Liver (tissue), 9 donors: ENCODE measurements around the gene SELENOH. TPM values are rescaled to one million over a fixed set of nuclear protein-coding genes. Genes with fewer than 3 reads are reported as not detected.

Source experiments
- DNase-seq: peaks from one replicate; pipeline ENCODE4 v3.0.0-alpha.2; 2017; ENCODE audit warnings: low spot score
- H3K27ac ChIP-seq, 2 donors: one replicate each; pipeline ENCODE4 v1.7.0; 2013; ENCODE audit warnings: inconsistent platforms in 2 of 2, low read length in 2 of 2, control low read depth in 1 of 2, low read depth in 1 of 2, mild to moderate bottlenecking in 1 of 2
- H3K27me3 ChIP-seq, 4 donors: one replicate each; pipeline versions ENCODE4 v1.6.1 to v1.7.0; 2013; ENCODE audit warnings: low read length in 3 of 4, inconsistent platforms in 1 of 4, mild to moderate bottlenecking in 1 of 4, moderate library complexity in 1 of 4; ENCODE audit not compliant: control insufficient read depth in 4 of 4, insufficient read depth in 4 of 4
- H3K36me3 ChIP-seq, 4 donors: one replicate each; pipeline versions ENCODE4 v1.6.1 to v1.7.0; 2013; ENCODE audit warnings: low read length in 3 of 4, mild to moderate bottlenecking in 3 of 4, low read depth in 1 of 4, moderate library complexity in 1 of 4; ENCODE audit not compliant: control insufficient read depth in 4 of 4, insufficient read depth in 3 of 4
- H3K4me1 ChIP-seq, 4 donors: one replicate each; pipeline versions ENCODE4 v1.6.1 to v1.7.0; 2013; ENCODE audit warnings: low read length in 3 of 4, mild to moderate bottlenecking in 3 of 4, moderate library complexity in 1 of 4; ENCODE audit not compliant: control insufficient read depth in 4 of 4, insufficient read depth in 4 of 4
- H3K4me3 ChIP-seq, 3 donors: one replicate each; pipeline versions ENCODE4 v1.6.1 to v1.7.0; 2013; ENCODE audit warnings: low read length in 3 of 3, control low read depth in 1 of 3, low read depth in 1 of 3, mild to moderate bottlenecking in 1 of 3
- H3K9ac ChIP-seq, 2 donors: one replicate each; pipeline ENCODE4 v1.7.0; 2013; ENCODE audit warnings: low read length in 2 of 2, mild to moderate bottlenecking in 2 of 2, moderate library complexity in 2 of 2, control low read depth in 1 of 2, low read depth in 1 of 2
- H3K9me3 ChIP-seq, 4 donors: one replicate each; pipeline versions ENCODE4 v1.6.1 to v1.7.0; 2013; ENCODE audit warnings: low read length in 3 of 4; ENCODE audit not compliant: control insufficient read depth in 4 of 4
- EGR1 ChIP-seq, 2 donors: IDR thresholded peaks; 2 replicates each; pipeline ENCODE4 v1.6.1; 2016 to 2018; ENCODE audit warnings: antibody characterized with exemption in 2 of 2, low read depth in 2 of 2
- FOXA1 ChIP-seq: IDR thresholded peaks from 2 replicates; pipeline ENCODE4 v1.6.1; 2016; ENCODE audit warnings: antibody characterized with exemption
- FOXA2 ChIP-seq: IDR thresholded peaks from 2 replicates; pipeline ENCODE4 v1.6.1; 2016; ENCODE audit warnings: antibody characterized with exemption
- GABPA ChIP-seq, 2 donors: IDR thresholded peaks in 1 of 2; conservative IDR thresholded peaks in 1 of 2; 2 replicates each; pipeline ENCODE4 v1.6.1; 2016; ENCODE audit warnings: antibody characterized with exemption in 2 of 2, mild to moderate bottlenecking in 1 of 2, moderate library complexity in 1 of 2
- HNF4G ChIP-seq: IDR thresholded peaks from 2 replicates; pipeline ENCODE4 v1.6.1; 2016; ENCODE audit warnings: antibody characterized with exemption
- JUND ChIP-seq, 2 donors: IDR thresholded peaks; 2 replicates each; pipeline ENCODE4 v1.6.1; 2016; ENCODE audit warnings: antibody characterized with exemption in 2 of 2
- NR2F2 ChIP-seq: IDR thresholded peaks from 2 replicates; pipeline ENCODE4 v1.6.1; 2016; ENCODE audit warnings: antibody characterized with exemption
- RAD21 ChIP-seq, 2 donors: IDR thresholded peaks; 2 replicates each; pipeline ENCODE4 v1.6.1; 2016; ENCODE audit warnings: antibody characterized with exemption in 2 of 2, mild to moderate bottlenecking in 2 of 2
- RXRA ChIP-seq, 2 donors: IDR thresholded peaks; 2 replicates each; pipeline ENCODE4 v1.6.1; 2017 to 2018; ENCODE audit warnings: antibody characterized with exemption in 2 of 2, mild to moderate bottlenecking in 1 of 2
- SP1 ChIP-seq: IDR thresholded peaks from 2 replicates; pipeline ENCODE4 v1.6.1; 2018; ENCODE audit warnings: antibody characterized with exemption, mild to moderate bottlenecking
- TAF1 ChIP-seq: conservative IDR thresholded peaks from 2 replicates; pipeline ENCODE4 v1.6.1; 2016; ENCODE audit warnings: antibody characterized with exemption, mild to moderate bottlenecking
- YY1 ChIP-seq: IDR thresholded peaks from 2 replicates; pipeline ENCODE4 v1.6.1; 2016; ENCODE audit warnings: antibody characterized with exemption, mild to moderate bottlenecking
- WGBS: extraction: QIAGEN DNeasy Blood & Tissue Kit; methylation state at CpG from one replicate; pipeline ENCODE4 v1.1.7; 2013; 5-methylcytosine and 5-hydroxymethylcytosine counted together
- polyA plus RNA-seq, 2 donors: library from polyadenylated mRNA; stranded (reverse) in 1 of 2; unstranded in 1 of 2; fragments of 200-250 nt in 1 of 2; fragments of >200 nt in 1 of 2; fragmentation: Nextera tagmentation in 1 of 2; extraction: Ambion mirVana in 1 of 2; gene quantifications; one replicate each; pipeline versions ENCODE4 v1.2.1 to v1.2.3, GENCODE V29; 2013 to 2015
- total RNA-seq, 2 donors: library from RNA; depleted of rRNA; stranded (reverse); fragments of >200 nt; gene quantifications; one replicate each; pipeline ENCODE4 v1.2.3, GENCODE V29; 2014
- TF ChIP-seq, protein P1 (sequence below): IDR thresholded peaks from 2 replicates; pipeline ENCODE4 v1.6.1; 2016; ENCODE audit warnings: antibody characterized with exemption
- TF ChIP-seq, protein P2 (sequence below): IDR thresholded peaks from 2 replicates; pipeline ENCODE4 v1.6.1; 2016; ENCODE audit warnings: antibody characterized with exemption
- TF ChIP-seq, protein P3 (sequence below): fragments of 150-350 bp; IDR thresholded peaks from 2 replicates; pipeline ENCODE4 v1.5.1; 2017; ENCODE audit warnings: improper control_type of control experiment, low read depth, low read length; ENCODE audit not compliant: missing input control
- TF ChIP-seq, protein P4 (sequence below): IDR thresholded peaks from 2 replicates; pipeline ENCODE4 v1.6.1; 2016; ENCODE audit warnings: antibody characterized with exemption, mild to moderate bottlenecking
- TF ChIP-seq, protein P5 (sequence below): IDR thresholded peaks from 2 replicates; pipeline ENCODE4 v1.6.1; 2016; ENCODE audit warnings: antibody characterized with exemption
- donor health status: healthy.
- donor health status: healthy.
- donor health status: healthy.
- donor health status: healthy.
- donor health status: healthy.

The SELENOH gene
- total and polyA plus RNA-seq, 4 donors, result 42.2 to 129 (median 71.4) TPM

DNA sequence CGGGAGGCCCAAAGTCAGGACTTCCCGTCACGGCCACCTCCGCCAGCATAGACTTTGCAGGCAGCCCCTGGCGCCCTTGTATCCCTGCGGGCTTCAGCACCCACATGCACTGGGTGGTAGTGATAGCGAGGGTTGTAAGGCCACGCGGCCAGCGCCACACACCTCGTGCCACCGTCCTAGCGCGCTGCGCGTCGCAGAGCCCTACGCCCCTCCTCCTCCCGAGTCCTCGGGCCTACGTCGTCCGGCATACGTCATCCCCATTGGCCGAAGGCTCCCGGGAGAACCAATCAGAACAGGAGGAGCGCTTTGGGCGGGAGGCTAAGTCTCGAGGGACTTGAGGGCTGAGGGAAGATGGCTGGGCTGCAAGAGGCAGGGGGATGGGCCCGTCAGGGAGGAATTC, 11.7 kb downstream of the SELENOH start (continued):
- TF ChIP-seq, protein P1, sequence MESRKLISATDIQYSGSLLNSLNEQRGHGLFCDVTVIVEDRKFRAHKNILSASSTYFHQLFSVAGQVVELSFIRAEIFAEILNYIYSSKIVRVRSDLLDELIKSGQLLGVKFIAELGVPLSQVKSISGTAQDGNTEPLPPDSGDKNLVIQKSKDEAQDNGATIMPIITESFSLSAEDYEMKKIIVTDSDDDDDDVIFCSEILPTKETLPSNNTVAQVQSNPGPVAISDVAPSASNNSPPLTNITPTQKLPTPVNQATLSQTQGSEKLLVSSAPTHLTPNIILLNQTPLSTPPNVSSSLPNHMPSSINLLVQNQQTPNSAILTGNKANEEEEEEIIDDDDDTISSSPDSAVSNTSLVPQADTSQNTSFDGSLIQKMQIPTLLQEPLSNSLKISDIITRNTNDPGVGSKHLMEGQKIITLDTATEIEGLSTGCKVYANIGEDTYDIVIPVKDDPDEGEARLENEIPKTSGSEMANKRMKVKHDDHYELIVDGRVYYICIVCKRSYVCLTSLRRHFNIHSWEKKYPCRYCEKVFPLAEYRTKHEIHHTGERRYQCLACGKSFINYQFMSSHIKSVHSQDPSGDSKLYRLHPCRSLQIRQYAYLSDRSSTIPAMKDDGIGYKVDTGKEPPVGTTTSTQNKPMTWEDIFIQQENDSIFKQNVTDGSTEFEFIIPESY, result no peak
- TF ChIP-seq, protein P2, sequence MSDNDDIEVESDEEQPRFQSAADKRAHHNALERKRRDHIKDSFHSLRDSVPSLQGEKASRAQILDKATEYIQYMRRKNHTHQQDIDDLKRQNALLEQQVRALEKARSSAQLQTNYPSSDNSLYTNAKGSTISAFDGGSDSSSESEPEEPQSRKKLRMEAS, result no peak
- TF ChIP-seq FOXA2 (no peak), RXRA (IDR thresholded peaks at IDR 0.05) (no peak), HNF4G (no peak)

DNA sequence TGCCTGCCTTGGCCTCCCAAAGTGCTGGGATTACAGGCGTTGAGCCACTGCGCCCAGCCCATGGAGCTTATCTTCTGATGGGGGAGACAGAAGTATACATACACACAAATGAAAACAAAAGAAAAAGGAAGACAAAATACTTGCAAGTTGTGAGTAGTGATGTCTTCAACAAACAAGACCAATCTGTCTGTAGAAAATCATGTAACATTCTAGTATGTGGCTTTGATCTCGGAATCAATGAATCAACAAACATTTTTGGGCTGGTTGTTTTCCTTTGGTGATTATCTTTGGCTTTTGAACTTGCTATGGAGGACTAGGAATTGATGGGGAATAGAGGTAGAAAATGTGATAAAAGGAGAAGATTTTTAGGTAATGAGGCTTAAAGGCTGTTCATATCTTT, 16.9 kb downstream of the SELENOH start:
- TF ChIP-seq, protein P1, result no peak
- TF ChIP-seq HNF4G, result no peak
- TF ChIP-seq FOXA1, result no peak
- TF ChIP-seq RAD21 (IDR thresholded peaks at IDR 0.05), result no peak
- no peak for TF ChIP-seq GABPA (IDR thresholded peaks at IDR 0.05 in 1 of 2, conservative IDR thresholded peaks at IDR 0.05 in 1 of 2)
- TF ChIP-seq YY1, result no peak
- TF ChIP-seq, protein P3, sequence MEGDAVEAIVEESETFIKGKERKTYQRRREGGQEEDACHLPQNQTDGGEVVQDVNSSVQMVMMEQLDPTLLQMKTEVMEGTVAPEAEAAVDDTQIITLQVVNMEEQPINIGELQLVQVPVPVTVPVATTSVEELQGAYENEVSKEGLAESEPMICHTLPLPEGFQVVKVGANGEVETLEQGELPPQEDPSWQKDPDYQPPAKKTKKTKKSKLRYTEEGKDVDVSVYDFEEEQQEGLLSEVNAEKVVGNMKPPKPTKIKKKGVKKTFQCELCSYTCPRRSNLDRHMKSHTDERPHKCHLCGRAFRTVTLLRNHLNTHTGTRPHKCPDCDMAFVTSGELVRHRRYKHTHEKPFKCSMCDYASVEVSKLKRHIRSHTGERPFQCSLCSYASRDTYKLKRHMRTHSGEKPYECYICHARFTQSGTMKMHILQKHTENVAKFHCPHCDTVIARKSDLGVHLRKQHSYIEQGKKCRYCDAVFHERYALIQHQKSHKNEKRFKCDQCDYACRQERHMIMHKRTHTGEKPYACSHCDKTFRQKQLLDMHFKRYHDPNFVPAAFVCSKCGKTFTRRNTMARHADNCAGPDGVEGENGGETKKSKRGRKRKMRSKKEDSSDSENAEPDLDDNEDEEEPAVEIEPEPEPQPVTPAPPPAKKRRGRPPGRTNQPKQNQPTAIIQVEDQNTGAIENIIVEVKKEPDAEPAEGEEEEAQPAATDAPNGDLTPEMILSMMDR, result no peak
- TF ChIP-seq, protein P4, sequence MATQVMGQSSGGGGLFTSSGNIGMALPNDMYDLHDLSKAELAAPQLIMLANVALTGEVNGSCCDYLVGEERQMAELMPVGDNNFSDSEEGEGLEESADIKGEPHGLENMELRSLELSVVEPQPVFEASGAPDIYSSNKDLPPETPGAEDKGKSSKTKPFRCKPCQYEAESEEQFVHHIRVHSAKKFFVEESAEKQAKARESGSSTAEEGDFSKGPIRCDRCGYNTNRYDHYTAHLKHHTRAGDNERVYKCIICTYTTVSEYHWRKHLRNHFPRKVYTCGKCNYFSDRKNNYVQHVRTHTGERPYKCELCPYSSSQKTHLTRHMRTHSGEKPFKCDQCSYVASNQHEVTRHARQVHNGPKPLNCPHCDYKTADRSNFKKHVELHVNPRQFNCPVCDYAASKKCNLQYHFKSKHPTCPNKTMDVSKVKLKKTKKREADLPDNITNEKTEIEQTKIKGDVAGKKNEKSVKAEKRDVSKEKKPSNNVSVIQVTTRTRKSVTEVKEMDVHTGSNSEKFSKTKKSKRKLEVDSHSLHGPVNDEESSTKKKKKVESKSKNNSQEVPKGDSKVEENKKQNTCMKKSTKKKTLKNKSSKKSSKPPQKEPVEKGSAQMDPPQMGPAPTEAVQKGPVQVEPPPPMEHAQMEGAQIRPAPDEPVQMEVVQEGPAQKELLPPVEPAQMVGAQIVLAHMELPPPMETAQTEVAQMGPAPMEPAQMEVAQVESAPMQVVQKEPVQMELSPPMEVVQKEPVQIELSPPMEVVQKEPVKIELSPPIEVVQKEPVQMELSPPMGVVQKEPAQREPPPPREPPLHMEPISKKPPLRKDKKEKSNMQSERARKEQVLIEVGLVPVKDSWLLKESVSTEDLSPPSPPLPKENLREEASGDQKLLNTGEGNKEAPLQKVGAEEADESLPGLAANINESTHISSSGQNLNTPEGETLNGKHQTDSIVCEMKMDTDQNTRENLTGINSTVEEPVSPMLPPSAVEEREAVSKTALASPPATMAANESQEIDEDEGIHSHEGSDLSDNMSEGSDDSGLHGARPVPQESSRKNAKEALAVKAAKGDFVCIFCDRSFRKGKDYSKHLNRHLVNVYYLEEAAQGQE, result no peak
- TF ChIP-seq NR2F2, result no peak
- no peak for TF ChIP-seq RXRA (IDR thresholded peaks at IDR 0.05)
- TF ChIP-seq, protein P5, sequence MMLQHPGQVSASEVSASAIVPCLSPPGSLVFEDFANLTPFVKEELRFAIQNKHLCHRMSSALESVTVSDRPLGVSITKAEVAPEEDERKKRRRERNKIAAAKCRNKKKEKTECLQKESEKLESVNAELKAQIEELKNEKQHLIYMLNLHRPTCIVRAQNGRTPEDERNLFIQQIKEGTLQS, result no peak
- no peak for TF ChIP-seq TAF1
- TF ChIP-seq, protein P2, result no peak
- no peak for TF ChIP-seq SP1
- no peak for TF ChIP-seq FOXA2
- no peak for TF ChIP-seq JUND (IDR thresholded peaks at IDR 0.05)
- no peak for TF ChIP-seq EGR1 (IDR thresholded peaks at IDR 0.05; ENCODE audit: low read depth in 2 of 2)
- Histone ChIP-seq H3K9me3 (no peaks in the 10 kb centered on the region), H3K9ac (no peak overlapping the region), H3K27ac (no peak overlapping the region), H3K4me3 (no peak overlapping the region), H3K27me3 (no peaks in the 10 kb centered on the region), H3K4me1 (peaks cover 0 to 6% (median under 1%) of the 10 kb centered on the region in 4 donors), H3K36me3 (no peaks in the 10 kb centered on the region)
- no peak for DNase-seq
- WGBS, result 78% methylated on average over 3 of the region's 3 CpGs
